Muscle of leg (tissue), 11 donors: ENCODE data around the gene LIAS. TPM values are rescaled to one million over a fixed set of nuclear protein-coding genes. Genes with fewer than 3 reads are reported as not detected.
"Not testable (repeated sequence)": the region's sequence is repeated elsewhere in the genome, so short reads cannot be mapped to it uniquely, and the experiment has no call there.

Experiments
- DNase-seq: peaks from one replicate; pipeline ENCODE4 v3.0.0; 2013
- H3K27ac ChIP-seq: one replicate; pipeline ENCODE4 v1.5.1; 2013; ENCODE audit warnings: mild to moderate bottlenecking, low read length, control low read depth
- H3K27me3 ChIP-seq: one replicate; pipeline ENCODE4 v1.6.1; 2013; ENCODE audit warnings: low read length; ENCODE audit not compliant: control insufficient read depth, insufficient read depth
- H3K36me3 ChIP-seq: one replicate; pipeline ENCODE4 v1.6.1; 2013; ENCODE audit warnings: low read length; ENCODE audit not compliant: control insufficient read depth, insufficient read depth
- H3K4me1 ChIP-seq: one replicate; pipeline ENCODE4 v1.6.1; 2013; ENCODE audit warnings: low read length; ENCODE audit not compliant: control insufficient read depth, insufficient read depth
- H3K4me3 ChIP-seq: one replicate; pipeline ENCODE4 v1.5.1; 2013; ENCODE audit warnings: low read length, control low read depth
- H3K9me3 ChIP-seq: replicated peaks from 2 replicates; pipeline ENCODE4 v1.6.1; 2013; ENCODE audit warnings: low read depth, low read length; ENCODE audit not compliant: control insufficient read depth
- WGBS: methylation state at CpG from one replicate; pipeline ENCODE4 v1.1.5; 2013; ENCODE audit warnings: missing lambda C conversion rate; ENCODE audit not compliant: insufficient coverage; 5-methylcytosine and 5-hydroxymethylcytosine counted together
- polyA plus RNA-seq, 8 donors: library from polyadenylated mRNA; unstranded; fragments of 120-200 nt; gene quantifications; one replicate each; pipeline versions ENCODE4 v1.2.1 to v1.2.3, GENCODE V29; 2013; ENCODE audit warnings: inconsistent platforms in 1 of 8, low replicate concordance in 1 of 8; ENCODE audit not compliant: insufficient read length in 8 of 8, insufficient read depth in 1 of 8
- total RNA-seq: library from RNA; stranded (reverse); fragments of 120-200 nt; gene quantifications from one replicate; pipeline ENCODE4 v1.2.4, GENCODE V29; 2013

Gene LIAS
- total and polyA plus RNA-seq, 9 donors, result 17.8 to 25.8 (median 22.2) TPM

DNA sequence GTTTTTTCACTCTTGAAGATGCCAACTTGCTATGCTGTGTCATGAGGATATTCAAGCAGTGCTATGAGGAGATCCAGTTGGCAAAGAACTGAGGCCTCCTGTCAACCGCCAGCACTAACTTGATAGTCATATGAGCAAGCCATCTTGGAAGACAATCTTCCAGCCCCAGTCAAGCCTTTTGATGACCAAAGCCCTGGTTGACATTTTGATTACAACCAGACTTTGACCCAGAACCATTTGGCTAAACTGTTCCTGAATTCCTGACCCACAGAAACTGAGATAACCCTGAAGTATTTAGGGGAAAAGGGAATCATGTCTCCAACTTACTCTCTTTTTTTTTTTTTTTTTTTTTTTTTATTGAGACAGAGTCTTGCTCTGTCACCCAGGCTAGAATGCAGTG, 35.5 kb downstream of the LIAS start:
- H3K4me3 ChIP-seq, result no peak overlapping the region
- no peaks in the 10 kb centered on the region for H3K4me1 ChIP-seq
- H3K9me3 ChIP-seq, result no peaks in the 10 kb centered on the region
- no peaks in the 10 kb centered on the region for H3K27me3 ChIP-seq
- no peak overlapping the region for H3K27ac ChIP-seq
- WGBS, result 100% methylated on average over 1 of the region's 1 CpG
- DNase-seq, result no peak
- peaks cover 3% of the 10 kb centered on the region for H3K36me3 ChIP-seq

DNA sequence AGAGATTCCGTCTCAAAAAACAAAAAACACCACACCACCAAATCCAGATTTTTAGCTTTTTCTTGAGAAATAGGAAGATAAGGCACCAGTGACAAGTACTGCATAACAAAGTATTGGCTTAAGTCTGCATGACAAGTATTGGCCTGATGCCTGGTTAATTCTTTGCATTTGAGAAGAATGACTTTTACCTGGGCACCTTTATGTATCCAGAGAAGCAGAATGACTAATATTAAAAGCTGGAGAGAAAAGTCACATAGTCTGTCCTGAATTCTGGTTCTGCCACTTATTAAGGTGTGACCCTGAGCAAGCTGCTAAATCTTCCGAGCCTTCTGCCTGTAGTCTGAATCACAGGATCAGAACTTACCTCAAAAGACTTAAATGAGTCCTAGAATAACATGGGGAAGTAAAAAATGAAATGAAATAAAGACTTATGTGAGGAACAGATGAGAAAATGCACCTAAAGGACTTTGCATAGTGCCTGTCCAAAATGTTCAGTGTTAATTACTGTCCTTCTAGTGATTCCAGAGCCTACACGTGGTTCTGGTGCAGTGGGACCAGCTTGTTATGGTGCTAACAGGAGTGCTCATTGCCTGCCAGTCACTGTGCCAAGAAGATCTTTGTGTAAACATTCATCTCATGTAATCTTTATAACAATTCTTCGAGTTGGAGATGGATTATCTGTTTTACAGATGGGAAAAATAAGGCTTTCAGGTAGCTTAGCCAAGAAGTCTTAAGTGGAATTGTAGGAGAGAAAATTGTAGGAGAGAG, 36.8 kb downstream of the LIAS start:
- H3K27ac ChIP-seq, result no peak overlapping the region
- DNase-seq, result peak; percentile 58
- H3K9me3 ChIP-seq, result no peaks in the 10 kb centered on the region
- no CpG with 5 or more reads among the region's 4 CpGs for WGBS
- peaks cover 3% of the 10 kb centered on the region for H3K36me3 ChIP-seq
- no peak overlapping the region for H3K4me3 ChIP-seq
- no peaks in the 10 kb centered on the region for H3K27me3 ChIP-seq
- no peaks in the 10 kb centered on the region for H3K4me1 ChIP-seq

DNA sequence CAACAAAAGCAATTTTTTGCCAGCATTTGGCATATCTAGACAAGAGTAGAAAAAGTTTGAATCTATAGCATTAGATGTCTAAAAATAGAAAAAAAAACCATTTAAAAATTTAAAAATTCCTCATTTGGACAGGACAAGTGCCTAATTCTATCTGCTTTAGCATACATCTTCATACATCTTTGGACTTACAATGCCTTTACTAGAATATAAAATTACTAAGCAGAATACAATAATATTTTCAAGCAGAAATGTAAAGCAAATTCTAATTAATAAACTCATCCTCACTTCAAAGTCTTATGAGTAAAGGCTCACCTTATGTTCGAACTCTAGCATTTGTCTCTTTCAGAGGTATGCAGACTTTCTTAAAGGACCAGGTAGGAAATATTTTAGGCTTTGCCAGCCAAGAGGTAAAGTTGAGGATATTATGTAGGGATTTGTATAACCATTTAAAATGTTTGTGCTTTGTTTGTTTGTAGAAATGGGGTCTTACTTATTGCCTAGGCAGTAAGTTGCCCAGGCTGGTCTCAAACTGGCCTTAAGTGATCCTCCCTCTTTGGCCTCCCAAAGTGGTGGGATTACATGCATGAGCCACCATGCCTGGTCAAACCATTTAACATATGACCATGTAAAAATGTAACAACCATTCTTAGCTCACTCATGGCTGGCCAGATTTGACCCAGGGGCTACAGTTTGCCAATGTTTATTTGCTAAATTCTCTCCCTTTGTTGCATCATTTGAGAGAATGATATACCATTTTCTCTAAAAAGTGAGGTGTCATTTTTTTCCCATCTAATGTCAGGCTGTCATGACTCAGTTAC, 39.3 kb downstream of the LIAS start:
- H3K27ac ChIP-seq, result no peak overlapping the region
- peaks cover 13% of the 10 kb centered on the region for H3K36me3 ChIP-seq
- H3K27me3 ChIP-seq, result no peaks in the 10 kb centered on the region
- no CpG with 5 or more reads among the region's 1 CpG for WGBS
- no peak overlapping the region for H3K4me3 ChIP-seq
- no peaks in the 10 kb centered on the region for H3K9me3 ChIP-seq
- DNase-seq, result no peak
- no peaks in the 10 kb centered on the region for H3K4me1 ChIP-seq

DNA sequence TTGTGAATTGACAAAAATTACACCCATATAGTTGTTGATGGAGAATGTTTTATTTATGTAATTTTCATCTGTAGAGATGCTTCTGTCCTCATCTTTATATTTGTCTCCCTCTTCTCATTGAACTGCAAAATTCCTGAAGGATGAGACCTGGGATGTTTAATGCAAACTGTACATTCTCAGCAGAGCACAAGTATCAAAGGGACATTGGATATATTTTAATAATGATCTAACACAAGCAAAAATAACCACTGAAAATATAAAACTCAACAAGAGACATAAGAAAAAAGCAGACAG, 39.8 kb downstream of the LIAS start:
- Histone ChIP-seq H3K9me3 (no peaks in the 10 kb centered on the region), H3K36me3 (peaks cover 18% of the 10 kb centered on the region), H3K4me3 (no peak overlapping the region)

DNA sequence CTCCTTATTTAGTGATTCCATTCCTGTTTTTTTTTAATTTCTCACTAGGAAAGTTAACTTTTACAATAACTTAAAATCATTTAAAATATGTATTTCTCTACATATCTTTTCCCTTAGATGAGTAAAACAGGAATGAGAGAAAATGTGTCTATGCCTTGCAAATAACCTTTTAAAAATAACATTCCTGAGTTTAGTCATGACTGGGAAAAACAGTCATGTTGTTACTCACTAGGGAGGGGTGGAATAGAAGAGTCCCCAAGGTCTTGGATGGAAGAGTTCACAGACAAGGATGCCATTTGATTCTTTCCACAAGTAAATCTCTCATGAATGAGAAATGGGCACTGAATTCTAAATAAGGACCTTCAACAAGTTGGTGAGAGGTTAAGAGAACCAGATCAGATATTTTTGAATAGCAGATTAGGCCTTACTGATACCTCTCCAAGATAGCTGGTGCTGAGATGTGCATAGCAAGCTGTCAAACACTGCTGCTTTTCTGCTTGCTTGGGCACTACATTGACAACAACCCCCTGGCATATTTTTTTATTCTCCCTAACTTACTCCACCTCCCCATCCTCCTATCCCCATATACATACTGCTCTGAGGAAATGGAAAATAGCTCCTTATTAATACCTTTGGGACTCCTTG, 43.3 kb downstream of the LIAS start:
- Histone ChIP-seq H3K9me3 (no peaks in the 10 kb centered on the region), H3K27me3 (no peaks in the 10 kb centered on the region), H3K4me3 (no peak overlapping the region), H3K4me1 (no peaks in the 10 kb centered on the region), H3K36me3 (peaks cover 41% of the 10 kb centered on the region), H3K27ac (no peak overlapping the region)
- DNase-seq, result no peak

More for the DNA sequence above, 39.8 kb downstream of the LIAS start:
- no peak overlapping the region for H3K27ac ChIP-seq
- DNase-seq, result no peak
- H3K27me3 ChIP-seq, result no peaks in the 10 kb centered on the region
- no peaks in the 10 kb centered on the region for H3K4me1 ChIP-seq

DNA sequence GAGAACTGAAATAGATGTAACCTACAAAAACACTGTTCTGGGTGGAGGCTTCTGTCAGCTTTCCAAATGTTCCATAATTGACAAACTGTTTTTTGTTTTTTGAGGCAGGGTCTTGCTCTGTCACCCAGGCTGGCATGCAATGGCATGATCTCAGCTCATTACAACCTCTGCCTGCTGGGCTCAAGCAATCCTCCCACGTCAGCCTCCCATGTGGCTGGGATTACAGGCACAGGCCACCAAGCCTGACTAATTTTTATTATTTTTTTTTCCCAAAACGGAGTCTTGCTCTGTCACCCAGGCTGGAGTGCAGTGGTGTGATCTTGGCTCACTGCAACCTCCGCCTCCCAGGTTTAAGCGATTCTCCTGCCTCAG, 43.8 kb downstream of the LIAS start:
- H3K27me3 ChIP-seq, H3K4me3 ChIP-seq, H3K27ac ChIP-seq, H3K4me1 ChIP-seq, H3K9me3 ChIP-seq: not testable (repeated sequence)
- 43% methylated on average over 1 of the region's 4 CpGs for WGBS
- H3K36me3 ChIP-seq, result peaks cover 45% of the 10 kb centered on the region
- peak; percentile 22 for DNase-seq

DNA sequence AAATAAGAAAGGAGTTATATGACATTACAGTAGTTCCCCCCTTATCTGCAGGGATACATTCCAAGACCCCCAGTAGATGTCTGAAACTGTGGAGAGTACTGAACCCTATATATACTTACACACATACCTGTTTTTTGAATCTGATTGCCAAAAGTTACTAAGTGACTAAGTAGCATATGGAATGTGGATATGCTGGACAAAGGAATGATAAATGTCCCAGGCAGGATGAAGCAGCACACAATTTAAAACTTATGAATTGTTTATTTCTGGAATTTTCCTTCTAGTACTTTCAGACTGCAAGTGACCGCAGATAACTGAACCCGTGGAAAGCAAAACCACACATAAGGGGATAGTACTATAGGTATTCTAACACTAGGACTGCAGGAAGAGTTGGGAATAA, 45.7 kb downstream of the LIAS start:
- peaks cover 54% of the 10 kb centered on the region for H3K36me3 ChIP-seq
- no peak overlapping the region for H3K4me3 ChIP-seq
- H3K27ac ChIP-seq, result no peak overlapping the region
- H3K27me3 ChIP-seq, result no peaks in the 10 kb centered on the region
- no peak for DNase-seq
- WGBS, result no CpG with 5 or more reads among the region's 2 CpGs
- no peaks in the 10 kb centered on the region for H3K4me1 ChIP-seq
- H3K9me3 ChIP-seq, result no peaks in the 10 kb centered on the region

DNA sequence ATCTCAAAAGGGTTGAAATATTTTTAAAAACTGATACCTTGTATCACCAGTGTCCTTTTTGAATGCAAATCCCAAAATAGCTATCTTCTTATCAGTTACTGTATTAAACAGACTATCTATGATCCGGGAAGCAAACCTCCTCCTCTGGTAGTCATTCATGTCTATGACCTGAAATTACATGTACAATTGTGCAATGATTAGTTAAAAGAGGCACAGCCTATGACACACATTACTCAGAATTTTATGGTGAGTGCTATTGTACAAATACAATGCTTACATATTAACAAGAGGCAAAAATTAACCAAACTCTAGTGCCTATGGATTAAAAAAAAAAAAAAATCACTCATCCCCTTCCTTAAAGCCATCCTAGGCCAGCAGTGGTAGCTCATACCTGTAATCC, 46.7 kb downstream of the LIAS start:
- Histone ChIP-seq H3K27me3 (no peaks in the 10 kb centered on the region), H3K9me3 (no peaks in the 10 kb centered on the region), H3K4me1 (no peaks in the 10 kb centered on the region), H3K27ac (no peak overlapping the region), H3K4me3 (no peak overlapping the region), H3K36me3 (peaks cover 60% of the 10 kb centered on the region)
- DNase-seq, result no peak
- no CpG with 5 or more reads among the region's 1 CpG for WGBS

DNA sequence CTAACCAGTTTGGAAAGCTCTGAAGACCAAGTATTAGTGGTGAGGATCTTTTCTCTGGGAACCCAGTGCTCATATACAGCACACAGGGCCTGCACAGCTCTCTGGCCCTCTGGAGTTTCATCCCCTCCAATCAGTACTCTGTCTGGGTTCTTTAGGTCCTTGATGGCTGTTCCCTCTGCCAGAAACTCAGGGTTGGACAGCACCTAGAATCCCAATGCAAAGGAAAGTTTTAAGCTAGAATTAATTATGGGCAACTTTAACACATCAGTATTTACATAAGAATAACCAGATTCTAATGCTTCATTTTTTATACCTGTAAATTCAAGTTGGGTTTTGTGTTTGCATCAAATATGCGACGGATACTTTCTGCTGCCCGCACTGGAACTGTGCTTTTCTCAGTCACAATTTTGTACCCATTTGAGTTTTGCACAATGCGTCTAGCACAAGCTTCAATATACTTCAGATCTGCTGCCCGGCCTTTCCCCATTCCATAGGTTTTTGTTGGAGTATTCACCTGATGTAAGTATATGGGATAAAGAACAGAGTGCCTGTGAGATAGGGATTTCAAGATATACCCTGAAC, 51.6 kb downstream of the LIAS start:
- H3K9me3 ChIP-seq, result no peaks in the 10 kb centered on the region
- DNase-seq, result no peak
- WGBS, result no CpG with 5 or more reads among the region's 5 CpGs
- no peaks in the 10 kb centered on the region for H3K4me1 ChIP-seq
- H3K36me3 ChIP-seq, result peaks cover 52% of the 10 kb centered on the region
- H3K4me3 ChIP-seq, result no peak overlapping the region
- H3K27me3 ChIP-seq, result no peaks in the 10 kb centered on the region
- no peak overlapping the region for H3K27ac ChIP-seq

DNA sequence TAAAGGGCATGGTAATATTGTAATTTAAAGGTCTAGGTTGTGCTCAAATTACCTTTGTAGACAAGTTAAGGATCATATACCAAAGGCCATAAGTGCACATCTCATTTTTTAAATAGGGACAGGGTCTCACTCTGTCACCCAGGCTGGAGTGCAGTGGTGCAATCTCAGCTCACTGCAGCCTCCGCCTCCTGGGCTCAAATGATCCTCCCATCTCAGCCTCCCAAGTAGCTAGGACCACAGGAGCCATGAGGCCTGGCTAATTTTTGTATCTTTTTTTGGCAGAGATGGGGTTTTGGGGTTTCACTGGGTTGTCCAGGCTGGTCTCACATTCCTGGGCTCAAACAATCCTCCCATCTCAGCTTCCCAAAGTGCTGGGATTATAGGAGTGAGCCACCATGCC, 55.4 kb downstream of the LIAS start:
- H3K27ac ChIP-seq, H3K4me1 ChIP-seq, DNase-seq, H3K27me3 ChIP-seq, H3K4me3 ChIP-seq, H3K9me3 ChIP-seq: not testable (repeated sequence)
- H3K36me3 ChIP-seq, result peaks cover 33% of the 10 kb centered on the region
- no CpG with 5 or more reads among the region's 1 CpG for WGBS
